ENCODE results near the gene PGA4.
"Not testable (repeated sequence)": the region's sequence is repeated elsewhere in the genome, so short reads cannot be mapped to it uniquely, and the experiment has no call there.

The PGA4 gene

DNA sequence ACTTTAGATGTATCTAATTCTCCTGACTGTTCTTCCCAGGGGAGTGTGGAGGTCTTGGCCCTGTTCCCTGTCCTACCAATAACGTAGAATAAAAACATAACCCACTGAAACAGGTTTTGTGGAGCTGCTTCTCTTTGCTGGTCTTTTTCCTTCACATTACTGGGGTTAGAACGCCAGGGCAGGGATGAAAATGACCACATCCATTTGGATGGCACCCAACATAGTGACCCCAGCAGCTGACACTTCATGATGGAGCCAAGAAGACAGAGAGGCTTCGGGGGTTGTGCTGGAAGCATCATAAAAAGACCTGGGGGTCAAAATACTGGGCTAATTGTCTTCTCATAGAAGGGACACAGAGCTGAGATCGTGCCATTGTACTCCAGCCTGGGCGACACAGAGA is 9.4 kb downstream of the PGA4 start:
- DNase-seq = not testable (repeated sequence)

DNA sequence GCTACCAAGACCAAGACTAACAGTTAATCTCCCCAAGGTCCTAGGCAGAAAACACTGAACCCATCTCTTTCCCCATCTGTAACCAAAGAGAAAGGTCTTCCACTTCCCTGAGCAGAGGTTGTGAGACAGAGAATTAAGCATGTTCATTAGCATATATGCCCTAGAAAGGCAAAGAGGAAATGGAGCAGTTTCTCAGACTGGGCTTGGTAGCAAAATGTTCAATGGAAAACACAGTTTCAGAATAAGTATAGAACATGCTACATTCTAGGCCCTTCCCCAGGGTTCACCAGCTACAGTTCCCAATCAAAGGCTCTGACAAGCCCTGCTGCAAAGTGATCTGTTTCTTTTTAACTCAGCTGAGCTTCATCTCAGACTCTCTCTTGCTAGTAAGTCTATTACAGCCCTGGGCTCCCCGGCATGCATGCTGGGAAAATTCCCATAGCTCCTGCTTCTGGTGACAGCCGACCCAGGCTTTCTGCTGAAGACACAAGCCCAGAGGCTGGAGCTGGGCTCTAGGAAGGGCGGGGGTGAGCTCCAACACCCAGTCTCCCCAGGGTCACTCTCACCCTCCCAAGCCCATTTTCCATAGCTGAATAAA is 10.5 kb downstream of the PGA4 start:
- not testable (repeated sequence) for DNase-seq

DNA sequence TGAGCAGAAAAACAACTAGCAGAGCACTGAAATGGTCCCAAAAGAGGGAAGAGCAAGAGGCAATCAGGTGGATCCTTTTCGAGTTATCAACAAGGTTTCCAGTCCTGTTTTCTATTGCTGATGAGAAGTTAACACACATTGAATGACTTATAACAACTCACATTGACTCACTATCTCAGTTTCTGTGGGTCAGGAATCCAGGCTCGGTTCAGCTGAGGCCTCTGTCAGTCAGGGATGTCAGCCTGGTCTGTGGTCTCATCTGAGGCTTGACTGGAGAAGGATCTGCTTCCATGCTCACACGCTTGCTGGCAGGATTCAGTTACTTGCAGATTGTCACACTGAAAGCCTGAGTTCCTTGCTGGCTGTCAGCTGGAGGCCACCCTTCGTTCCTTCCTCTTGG is 15.0 kb downstream of the PGA4 start:
- not testable (repeated sequence) for DNase-seq

DNA sequence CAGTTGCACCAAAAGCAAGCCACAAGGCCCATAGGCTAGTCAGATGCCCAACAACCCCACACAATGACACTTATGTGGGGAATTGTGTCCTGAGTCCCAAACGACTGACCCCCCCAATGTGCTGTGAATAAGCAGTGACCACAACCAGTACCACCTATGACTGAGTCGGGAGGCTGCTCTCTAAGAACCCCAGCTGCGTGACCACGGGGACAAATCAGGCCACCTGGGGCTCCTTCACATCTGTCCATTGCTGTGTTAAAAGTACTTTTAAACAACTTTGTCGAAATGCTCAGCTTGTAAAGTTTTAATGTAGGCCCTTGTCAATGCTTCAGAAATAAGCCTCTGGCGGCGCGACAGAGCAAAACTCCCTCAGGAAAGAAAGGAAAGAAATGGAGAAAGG is 18.1 kb downstream of the PGA4 start:
- not testable (repeated sequence) for DNase-seq

DNA sequence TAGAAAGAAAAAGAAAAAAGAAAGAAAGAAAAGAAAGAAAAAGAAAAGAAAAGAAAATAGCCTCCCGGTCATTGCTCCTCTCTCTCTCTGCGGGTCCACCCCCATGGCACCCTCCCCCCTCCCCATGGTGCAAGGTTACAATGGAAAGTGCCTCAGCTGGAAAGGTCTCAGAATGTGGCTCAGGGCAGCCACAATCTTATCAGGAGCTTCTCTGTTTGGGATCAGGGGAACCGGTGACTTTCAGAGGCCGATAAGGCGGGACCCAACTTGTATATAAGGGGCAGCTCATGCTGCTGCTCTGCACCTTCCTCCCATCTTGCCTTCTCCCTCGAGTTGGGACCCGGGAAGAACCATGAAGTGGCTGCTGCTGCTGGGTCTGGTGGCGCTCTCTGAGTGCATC is 18.7 kb downstream of the PGA4 start, which contains the start of gene PGA5:
Gene PGA5, plus strand, starts transcription at position 301 of the 400 bp plus-strand sequence. Its CDS starts 52 bp downstream, at position 353.
- DNase-seq = not testable (repeated sequence)

DNA sequence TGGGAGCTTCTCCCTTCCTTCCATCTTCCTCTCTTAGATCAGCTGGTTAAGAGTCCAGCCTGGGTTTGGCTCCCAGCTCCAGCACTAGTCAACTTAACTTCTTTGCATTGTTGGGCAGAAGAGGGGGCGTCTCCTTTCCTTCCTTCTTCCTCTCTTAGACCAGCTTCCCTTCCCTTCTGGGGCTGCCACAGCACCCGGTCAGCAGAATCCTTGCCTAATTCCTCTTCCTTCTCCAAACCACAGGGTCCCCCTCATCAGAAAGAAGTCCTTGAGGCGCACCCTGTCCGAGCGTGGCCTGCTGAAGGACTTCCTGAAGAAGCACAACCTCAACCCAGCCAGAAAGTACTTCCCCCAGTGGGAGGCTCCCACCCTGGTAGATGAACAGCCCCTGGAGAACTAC is 19.4 kb downstream of the PGA4 start:
- DNase-seq = not testable (repeated sequence)

DNA sequence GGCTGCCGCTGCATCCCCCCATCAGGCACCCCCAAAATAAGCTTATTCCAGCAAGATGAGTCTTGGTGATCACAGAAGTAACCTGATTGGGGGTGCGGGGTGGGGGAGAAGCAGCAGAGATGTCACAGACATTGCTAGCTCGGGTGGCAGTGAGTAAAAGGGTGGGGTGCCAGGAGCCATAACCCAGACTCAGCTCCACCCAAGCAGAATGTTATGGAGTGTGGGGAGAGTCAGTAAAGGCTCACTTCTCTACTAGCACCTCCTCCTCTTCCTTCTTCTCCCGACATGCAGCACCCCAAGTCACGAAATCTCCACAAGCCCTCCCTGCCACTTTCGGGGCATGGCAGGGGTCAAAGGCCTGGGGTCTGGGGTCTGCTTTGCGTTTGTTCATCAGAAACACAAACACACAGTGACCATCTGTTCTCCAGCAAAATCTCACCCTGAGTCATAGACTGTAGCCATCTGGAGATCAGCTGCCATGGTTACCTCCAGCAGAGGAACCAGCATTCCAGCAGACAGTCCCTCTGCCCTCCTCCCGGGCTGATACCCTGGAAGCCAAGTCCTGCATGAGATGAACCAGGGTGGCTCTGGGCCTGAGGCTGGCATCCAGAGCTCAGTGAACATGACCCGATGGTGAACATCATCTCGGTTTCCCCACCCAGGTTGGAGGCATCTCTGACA is 23.3 kb downstream of the PGA4 start:
- not testable (repeated sequence) for DNase-seq

DNA sequence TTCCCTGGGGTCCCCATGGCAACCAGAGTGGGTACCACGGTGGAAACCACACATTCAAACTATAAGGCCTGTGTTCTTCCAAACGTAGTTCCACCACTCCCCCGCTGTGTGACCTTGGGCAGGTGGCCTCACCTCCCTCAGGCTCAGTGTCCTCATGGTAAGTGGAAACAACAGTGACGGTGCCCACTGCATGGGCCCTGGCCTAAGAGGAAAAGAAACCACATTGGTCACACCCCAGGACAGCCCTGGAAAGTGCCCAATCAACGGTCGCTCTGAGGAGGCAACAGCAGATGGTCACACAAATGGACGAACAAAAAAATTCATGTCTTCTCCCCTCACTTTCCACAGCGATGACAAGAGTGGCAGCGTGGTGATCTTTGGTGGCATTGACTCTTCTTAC is 25.9 kb downstream of the PGA4 start:
- not testable (repeated sequence) for DNase-seq

DNA sequence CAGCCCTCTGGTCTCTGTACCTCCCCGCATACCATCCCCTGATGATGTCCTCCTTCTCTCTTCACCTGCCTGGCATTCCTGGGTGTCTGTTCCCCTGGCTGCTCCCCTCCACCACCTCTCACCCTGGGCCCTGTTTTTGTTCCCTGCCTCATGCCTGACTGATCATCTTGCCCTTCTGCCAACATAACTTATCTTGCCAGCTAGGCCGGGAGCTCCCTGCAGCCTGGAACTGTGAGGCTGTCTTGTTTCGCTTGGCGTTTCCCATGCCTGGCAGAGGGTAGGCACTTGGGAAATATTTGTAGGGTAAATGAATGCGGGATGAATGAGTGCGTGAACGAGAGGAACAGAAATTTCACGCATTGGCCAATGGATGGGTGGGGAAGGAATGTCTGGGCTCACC is 27.1 kb downstream of the PGA4 start:
- DNase-seq = not testable (repeated sequence)

DNA sequence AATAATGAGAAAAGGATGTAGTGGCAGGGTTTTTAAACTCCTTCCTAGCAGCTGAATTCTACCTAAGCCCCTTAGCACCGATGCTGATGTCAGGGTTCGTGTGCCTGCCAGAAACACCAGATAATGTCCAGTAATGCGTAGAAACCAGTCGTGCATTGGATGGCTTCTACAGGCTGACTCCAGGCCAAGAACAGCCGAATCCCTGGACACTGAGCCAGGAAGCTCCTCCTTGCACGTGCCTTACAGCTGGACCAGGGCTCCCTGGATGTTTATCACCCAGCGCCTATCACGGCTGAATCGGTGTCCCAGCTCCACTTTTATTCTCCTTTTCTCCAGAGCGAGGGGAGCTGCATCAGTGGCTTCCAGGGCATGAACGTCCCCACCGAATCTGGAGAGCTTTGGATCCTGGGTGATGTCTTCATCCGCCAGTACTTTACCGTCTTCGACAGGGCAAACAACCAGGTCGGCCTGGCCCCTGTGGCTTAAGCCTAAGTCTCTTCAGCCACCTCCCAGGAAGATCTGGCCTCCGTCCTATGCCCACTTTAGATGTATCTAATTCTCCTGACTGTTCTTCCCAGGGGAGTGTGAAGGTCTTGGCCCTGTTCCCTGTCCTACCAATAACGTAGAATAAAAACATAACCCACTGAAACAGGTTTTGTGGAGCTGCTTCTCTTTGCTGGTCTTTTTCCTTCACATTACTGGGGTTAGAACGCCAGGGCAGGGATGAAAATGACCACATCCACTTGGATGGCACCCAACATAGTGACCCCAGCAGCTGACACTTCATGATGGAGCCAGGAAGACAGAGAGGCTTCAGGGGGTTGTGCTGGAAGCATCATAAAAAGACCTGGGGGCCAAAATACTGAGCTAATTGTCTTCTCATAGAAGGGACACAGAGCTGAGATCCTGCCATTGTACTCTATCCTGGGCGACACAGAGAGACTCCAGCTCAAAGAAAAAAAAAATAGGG is 28.9 kb downstream of the PGA4 start:
- not testable (repeated sequence) for DNase-seq

DNA sequence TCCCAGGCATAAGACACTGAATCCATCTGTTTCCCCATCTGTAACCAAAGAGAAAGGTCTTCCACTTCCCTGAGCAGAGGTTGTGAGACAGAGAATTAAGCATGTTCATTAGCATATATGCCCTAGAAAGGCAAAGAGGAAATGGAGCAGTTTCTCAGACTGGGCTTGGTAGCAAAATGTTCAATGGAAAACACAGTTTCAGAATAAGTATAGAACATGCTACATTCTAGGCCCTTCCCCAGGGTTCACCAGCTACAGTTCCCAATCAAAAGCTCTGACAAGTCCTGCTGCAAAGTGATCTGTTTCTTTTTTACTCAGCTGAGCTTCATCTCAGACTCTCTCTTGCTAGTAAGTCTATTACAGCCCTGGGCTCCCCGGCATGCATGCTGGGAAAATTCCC is 30.2 kb downstream of the PGA4 start:
- not testable (repeated sequence) for DNase-seq

DNA sequence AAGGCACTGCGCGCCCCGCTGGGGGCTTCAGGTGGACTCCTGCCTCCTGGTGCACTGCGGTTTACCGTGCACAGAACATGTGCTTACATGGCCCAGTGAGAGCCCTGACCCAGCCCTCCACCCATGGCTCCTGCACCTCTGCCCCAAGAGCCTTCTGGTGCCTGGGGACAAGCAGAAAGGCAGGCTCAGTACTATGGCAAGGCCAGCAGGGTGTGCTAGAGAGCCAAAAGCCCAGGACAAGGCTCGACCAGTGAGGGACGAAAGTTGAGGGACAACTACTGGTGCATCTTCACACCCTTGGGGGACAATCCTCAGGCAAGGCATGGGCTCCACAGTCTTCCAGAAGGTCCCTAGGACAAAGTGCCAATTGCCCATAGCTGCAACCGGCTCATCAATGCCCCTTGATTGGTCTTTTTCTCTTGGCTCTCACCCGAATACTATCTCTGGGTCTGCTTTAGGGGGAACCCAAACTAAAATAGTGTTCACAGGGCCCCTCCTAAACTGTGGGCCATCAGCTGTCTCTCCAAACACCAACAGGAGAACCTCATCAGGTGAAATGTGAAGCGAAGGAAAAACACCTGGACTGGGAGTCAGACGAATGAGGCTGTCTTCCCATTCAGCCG is 32.4 kb downstream of the PGA4 start:
- peak; percentile 82 to 90 for DNase-seq
- TF ChIP-seq GATA1 (IDR thresholded peaks at IDR 0.05; ENCODE audit: low read depth, low read length) (no peak), POLR2A (IDR thresholded peaks at IDR 0.05; ENCODE audit: low read length) (no peak)

DNA sequence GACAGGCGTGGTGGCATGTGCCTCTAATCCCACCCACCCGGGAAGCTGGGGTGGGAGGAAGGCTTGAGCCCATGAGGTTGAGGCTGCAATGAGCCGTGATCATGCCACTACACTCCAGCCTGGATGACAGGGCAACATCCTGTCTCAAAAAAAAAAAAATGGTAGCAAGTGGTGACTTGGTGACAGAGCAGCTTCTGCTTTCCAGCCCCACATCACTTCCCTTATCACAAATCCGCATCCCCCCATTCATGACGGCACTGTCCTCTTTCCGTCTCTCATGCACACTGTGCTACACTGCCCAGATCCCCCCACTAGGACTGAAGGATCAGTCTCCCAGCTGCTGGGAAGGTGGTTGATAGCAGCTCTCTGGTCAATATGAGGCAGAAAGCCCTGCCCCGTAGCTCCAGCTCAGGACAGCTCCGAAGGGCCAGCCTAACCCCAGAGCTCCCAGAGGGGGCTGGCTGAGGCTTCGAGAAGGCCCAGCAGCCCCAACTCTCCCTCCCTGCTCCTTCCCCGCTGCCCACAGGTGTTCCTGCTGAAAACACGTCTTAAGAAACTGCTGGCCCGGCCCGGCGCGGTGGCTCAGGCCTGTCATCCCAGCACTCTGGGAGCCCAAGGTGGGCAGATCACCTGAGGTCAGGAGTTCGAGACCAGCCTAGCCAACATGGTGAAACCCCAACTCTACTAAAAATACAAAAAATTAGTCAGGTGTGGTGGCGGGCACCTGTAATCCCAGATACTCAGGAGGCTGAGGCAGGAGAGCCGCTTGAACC is 34.7 kb downstream of the PGA4 start:
- no peak for DNase-seq
- no peak for TF ChIP-seq GATA1 (IDR thresholded peaks at IDR 0.05; ENCODE audit: low read depth, low read length)
- TF ChIP-seq POLR2A (IDR thresholded peaks at IDR 0.05; ENCODE audit: low read length) = no peak

DNA sequence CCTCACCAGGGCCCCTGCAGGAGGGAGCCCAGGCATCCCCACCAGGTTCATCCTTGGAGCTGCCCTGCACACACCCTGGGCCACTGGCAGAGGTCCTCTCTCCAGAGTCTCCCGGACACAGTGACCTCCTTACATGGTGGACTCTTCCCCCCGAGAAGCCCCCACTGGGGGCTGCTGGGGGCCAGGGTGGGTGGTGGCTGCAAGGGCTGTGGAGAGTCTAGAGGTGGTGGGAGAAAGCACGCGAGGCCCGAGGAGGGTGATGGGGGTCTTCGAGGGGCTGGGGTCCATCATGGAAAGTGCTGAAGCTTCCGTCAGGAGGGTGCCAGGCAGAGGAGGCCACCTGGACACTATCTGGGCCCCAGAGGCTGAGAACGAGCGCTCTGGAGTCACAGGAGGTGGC is 36.4 kb downstream of the PGA4 start:
- DNase-seq = no peak

DNA sequence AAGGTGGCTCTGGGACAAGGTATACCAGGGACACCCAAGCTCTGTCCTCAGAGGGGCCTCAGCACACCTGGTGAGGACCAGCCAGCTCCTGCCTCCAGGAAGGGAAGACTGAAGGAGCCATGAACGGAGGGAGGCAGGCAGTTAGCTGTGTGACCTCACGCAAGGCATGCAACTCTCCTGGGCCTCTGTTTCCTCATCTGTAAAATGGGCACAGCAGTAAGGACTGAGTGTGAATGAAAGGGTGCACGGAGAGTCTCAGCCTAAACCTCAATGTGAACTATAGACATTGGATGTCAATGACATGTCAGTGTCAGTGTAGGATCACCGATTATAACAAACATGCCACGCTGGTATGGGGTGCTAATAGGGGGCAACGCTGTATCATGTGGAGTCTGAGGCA is 37.2 kb downstream of the PGA4 start:
- TF ChIP-seq POLR2A (IDR thresholded peaks at IDR 0.05; ENCODE audit: low read length) = no peak
- no peak for TF ChIP-seq GATA1 (IDR thresholded peaks at IDR 0.05; ENCODE audit: low read depth, low read length)
- no peak for DNase-seq

More for the DNA sequence above, 36.4 kb downstream of the PGA4 start:
- TF ChIP-seq GATA1 (IDR thresholded peaks at IDR 0.05; ENCODE audit: low read depth, low read length) (no peak), POLR2A (IDR thresholded peaks at IDR 0.05; ENCODE audit: low read length) (no peak)

Measured in erythroblast (primary cell).